ENCODE data around the gene ALDOC. TPM values are rescaled to one million over a fixed set of nuclear protein-coding genes. Genes with fewer than 3 reads are reported as not detected.

The ALDOC gene
- polyA plus RNA-seq, 2 of the 4 experiments (the other 2 are of a cell fraction): 1.9 to 6.3 TPM

GRCh38 chr17:28567604-28568003 lies 9.1 kb downstream of the ALDOC start:
- H3K4me3 ChIP-seq: no peak overlapping the region
- FAIRE-seq: no peak
- TF ChIP-seq HOXB13 (CRISPR knock-in tag; IDR thresholded peaks at IDR 0.05; ENCODE audit: low read depth) (no peak), EHF (CRISPR knock-in tag; IDR thresholded peaks at IDR 0.05) (no peak), REST (IDR thresholded peaks at IDR 0.05) (no peak), HEYL (CRISPR knock-in tag; IDR thresholded peaks at IDR 0.05) (no peak), SREBF2 (IDR thresholded peaks at IDR 0.05) (no peak), SMC3 (IDR thresholded peaks at IDR 0.05) (no peak), HMGXB4 (CRISPR knock-in tag; IDR thresholded peaks at IDR 0.05; ENCODE audit: borderline replicate concordance) (no peak), PBX3 (IDR thresholded peaks at IDR 0.05) (no peak), ELK1 (IDR thresholded peaks at IDR 0.05; ENCODE audit: low read depth, low read length) (no peak), PHF8 (IDR thresholded peaks at IDR 0.05; ENCODE audit: borderline replicate concordance, low read depth) (no peak), TP53 (CRISPR knock-in tag; IDR thresholded peaks at IDR 0.05) (no peak), FOSL2 (IDR thresholded peaks at IDR 0.05) (no peak), FOSL2 (CRISPR knock-in tag; IDR thresholded peaks at IDR 0.05) (no peak), NR3C1 (IDR thresholded peaks at IDR 0.05) (no peak), RFX5 (IDR thresholded peaks at IDR 0.05) (no peak), CBX8 (IDR thresholded peaks at IDR 0.05) (no peak), CEBPB (IDR thresholded peaks at IDR 0.05) (no peak)
- TF ChIP-seq, protein P1, sequence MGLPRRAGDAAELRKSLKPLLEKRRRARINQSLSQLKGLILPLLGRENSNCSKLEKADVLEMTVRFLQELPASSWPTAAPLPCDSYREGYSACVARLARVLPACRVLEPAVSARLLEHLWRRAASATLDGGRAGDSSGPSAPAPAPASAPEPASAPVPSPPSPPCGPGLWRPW (IDR thresholded peaks at IDR 0.05): no peak
- TF ChIP-seq, protein P2, sequence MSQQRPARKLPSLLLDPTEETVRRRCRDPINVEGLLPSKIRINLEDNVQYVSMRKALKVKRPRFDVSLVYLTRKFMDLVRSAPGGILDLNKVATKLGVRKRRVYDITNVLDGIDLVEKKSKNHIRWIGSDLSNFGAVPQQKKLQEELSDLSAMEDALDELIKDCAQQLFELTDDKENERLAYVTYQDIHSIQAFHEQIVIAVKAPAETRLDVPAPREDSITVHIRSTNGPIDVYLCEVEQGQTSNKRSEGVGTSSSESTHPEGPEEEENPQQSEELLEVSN (IDR thresholded peaks at IDR 0.05; ENCODE audit: borderline replicate concordance, low read depth): no peak
- TF ChIP-seq, protein P3, sequence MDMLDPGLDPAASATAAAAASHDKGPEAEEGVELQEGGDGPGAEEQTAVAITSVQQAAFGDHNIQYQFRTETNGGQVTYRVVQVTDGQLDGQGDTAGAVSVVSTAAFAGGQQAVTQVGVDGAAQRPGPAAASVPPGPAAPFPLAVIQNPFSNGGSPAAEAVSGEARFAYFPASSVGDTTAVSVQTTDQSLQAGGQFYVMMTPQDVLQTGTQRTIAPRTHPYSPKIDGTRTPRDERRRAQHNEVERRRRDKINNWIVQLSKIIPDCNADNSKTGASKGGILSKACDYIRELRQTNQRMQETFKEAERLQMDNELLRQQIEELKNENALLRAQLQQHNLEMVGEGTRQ (IDR thresholded peaks at IDR 0.05): no peak
- POLR2A ChIA-PET: no interaction called here
- CTCF ChIA-PET: interaction anchor here (1.1 kb wide), 1 partner anchor 13 kb away, joined by 8 read pairs; no protein-coding TSS in a partner anchor
- WGBS (ENCODE audit: missing lambda C conversion rate): 83% methylated on average over 3 of the region's 3 CpGs
- peaks cover 25% of the 10 kb centered on the region for H3K4me1 ChIP-seq
- H3K27ac ChIP-seq: no peak overlapping the region
- ATAC-seq: no peak
- no peaks in the 10 kb centered on the region for H3K9me3 ChIP-seq
- H3K4me2 ChIP-seq: no peak overlapping the region
- DNase-seq (ENCODE audit: low read depth in 1 of 2, low spot score in 1 of 2): no peak
